Skeletal muscle tissue (tissue), 5 donors: ENCODE measurements around the gene TBXT. TPM values are rescaled to one million over a fixed set of nuclear protein-coding genes. Genes with fewer than 3 reads are reported as not detected.

Source experiments
- H3K27ac ChIP-seq: one replicate; pipeline ENCODE4 v1.7.0; 2013; ENCODE audit warnings: mild to moderate bottlenecking, low read depth, low read length, inconsistent platforms
- H3K27me3 ChIP-seq, 3 donors: one replicate each; pipeline ENCODE4 v1.7.0; 2013; ENCODE audit warnings: low read length in 3 of 3; ENCODE audit not compliant: control insufficient read depth in 3 of 3, insufficient read depth in 3 of 3
- H3K36me3 ChIP-seq, 3 donors: one replicate each; pipeline ENCODE4 v1.7.0; 2013; ENCODE audit warnings: low read length in 3 of 3; ENCODE audit not compliant: control insufficient read depth in 3 of 3, insufficient read depth in 3 of 3
- H3K4me1 ChIP-seq, 3 donors: one replicate each; pipeline ENCODE4 v1.7.0; 2013; ENCODE audit warnings: low read length in 3 of 3, mild to moderate bottlenecking in 3 of 3; ENCODE audit not compliant: control insufficient read depth in 3 of 3, insufficient read depth in 3 of 3
- H3K4me3 ChIP-seq, 3 donors: one replicate each; pipeline ENCODE4 v1.7.0; 2013; ENCODE audit warnings: low read length in 3 of 3
- H3K9ac ChIP-seq, 3 donors: one replicate each; pipeline ENCODE4 v1.7.0; 2013; ENCODE audit warnings: low read length in 3 of 3, mild to moderate bottlenecking in 3 of 3, moderate library complexity in 2 of 3, low read depth in 1 of 3
- H3K9me3 ChIP-seq, 3 donors: one replicate each; pipeline ENCODE4 v1.7.0; 2013; ENCODE audit warnings: low read length in 3 of 3; ENCODE audit not compliant: control insufficient read depth in 3 of 3
- small RNA-seq: library from RNA; depleted of rRNA; stranded (forward); fragments of <200 nt; gene quantifications from one replicate; pipeline ENCODE3, GENCODE V24; 2014
- total RNA-seq: library from RNA; depleted of rRNA; stranded (reverse); fragments of >200 nt; gene quantifications from one replicate; pipeline ENCODE4 v1.2.3, GENCODE V29; 2014
- donor health status: Osteomylitis.

Gene TBXT
- total RNA-seq, 1 donor from 2014 or later: not detected

DNA sequence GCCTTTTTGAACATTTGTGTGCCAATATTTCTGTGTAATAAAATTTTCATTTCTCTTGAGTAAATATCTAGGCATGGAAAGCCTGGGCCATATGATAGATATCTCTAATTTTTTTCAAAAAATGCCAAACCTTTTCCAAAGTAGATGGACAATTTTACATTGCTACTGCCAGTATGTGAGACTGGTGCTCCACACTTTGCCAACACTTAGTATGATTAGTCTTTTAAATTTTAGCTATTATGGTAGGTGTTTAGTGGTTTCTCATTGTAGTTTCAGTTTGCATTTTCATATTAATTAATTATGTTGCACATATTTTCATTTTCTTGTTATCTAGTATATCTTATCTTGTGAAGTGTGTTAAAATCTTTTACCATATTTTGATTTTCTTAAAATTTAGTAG lies 52.0 kb downstream of the TBXT start:
- H3K27ac ChIP-seq: no peak overlapping the region
- H3K9me3 ChIP-seq: no peaks in the 10 kb centered on the region
- no peak overlapping the region for H3K9ac ChIP-seq
- no peaks in the 10 kb centered on the region for H3K36me3 ChIP-seq
- no peaks in the 10 kb centered on the region for H3K4me1 ChIP-seq
- H3K4me3 ChIP-seq: no peak overlapping the region
- H3K27me3 ChIP-seq: peaks cover 0 to 5% (median 5%) of the 10 kb centered on the region in 3 donors

DNA sequence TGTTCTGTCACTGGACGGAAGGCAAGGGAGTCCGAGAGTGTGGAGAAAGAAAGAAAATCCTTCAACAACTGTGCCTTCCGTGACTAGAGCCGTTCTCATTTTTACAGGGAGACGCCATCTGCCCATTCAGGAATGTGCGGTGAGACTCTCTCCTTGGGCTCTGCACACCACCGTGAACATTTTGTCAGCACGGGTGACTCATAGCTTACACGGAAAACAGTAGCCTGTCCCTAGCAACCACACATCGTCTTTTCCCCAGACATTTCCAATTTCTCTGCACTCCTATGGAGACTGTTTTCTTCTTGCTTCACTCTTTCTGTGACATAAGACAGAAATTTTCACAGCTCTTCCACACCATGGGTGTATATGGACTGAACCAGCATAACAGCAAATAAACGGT lies 55.1 kb downstream of the TBXT start:
- Histone ChIP-seq H3K4me3 (no peak overlapping the region), H3K36me3 (no peaks in the 10 kb centered on the region), H3K9ac (no peak overlapping the region), H3K27ac (no peak overlapping the region), H3K9me3 (no peaks in the 10 kb centered on the region), H3K4me1 (no peaks in the 10 kb centered on the region), H3K27me3 (peaks cover 0 to 10% (median 5%) of the 10 kb centered on the region in 3 donors)

DNA sequence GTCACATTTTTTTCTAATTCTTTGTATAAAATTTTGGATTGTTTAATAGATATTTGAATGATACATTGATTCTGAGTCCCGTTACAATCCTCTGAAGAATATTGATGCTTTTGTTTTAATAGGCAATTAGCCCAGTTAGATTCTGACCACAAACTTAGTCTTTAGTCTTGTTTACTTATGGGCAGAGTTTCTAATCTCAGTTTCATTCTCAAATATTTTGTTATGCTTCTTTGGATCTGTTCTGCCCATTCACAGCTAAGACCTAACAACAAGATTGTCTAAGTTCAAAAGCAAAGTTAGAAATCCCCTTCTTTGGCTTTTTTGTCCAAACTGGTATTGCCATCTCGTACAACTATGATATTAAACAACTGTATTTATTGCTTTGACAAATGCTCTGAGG lies 58.0 kb downstream of the TBXT start:
- Histone ChIP-seq H3K27ac (no peak overlapping the region), H3K9ac (no peak overlapping the region), H3K36me3 (no peaks in the 10 kb centered on the region), H3K27me3 (peaks cover 0 to 10% (median 5%) of the 10 kb centered on the region in 3 donors), H3K9me3 (no peaks in the 10 kb centered on the region), H3K4me3 (no peak overlapping the region), H3K4me1 (no peaks in the 10 kb centered on the region)

Small RNA genes within 50 kb of the gene (small RNA-seq; reads per million reads assigned to genes)
- not detected for gene RNU6-153P

Other genes starting within 250 kb of the TBXT start
- 0.52 TPM for gene PRR18, start 140.5 kb upstream of the TBXT start, total RNA-seq
- 20.9 TPM for gene SFT2D1, start 174.7 kb upstream of the TBXT start, total RNA-seq
- 88.2 TPM for gene MPC1, start 215.1 kb upstream of the TBXT start, total RNA-seq